Umbilical cord (tissue), 2 donors: Measurements from ENCODE around the gene ABCG1. TPM values are rescaled to one million over a fixed set of nuclear protein-coding genes. Genes with fewer than 3 reads are reported as not detected.
A peak's percentile ranks its signal among the peaks of the same experiment; 100 is the strongest.

Source experiments
- DNase-seq: peaks from one replicate; pipeline ENCODE4 v3.0.0-alpha.2; 2015; ENCODE audit warnings: low spot score
- total RNA-seq: library from RNA; depleted of rRNA; stranded (reverse); fragments of >200 nt; gene quantifications from one replicate; pipeline ENCODE4 v1.2.3, GENCODE V29; 2014; ENCODE audit warnings: low replicate concordance; ENCODE audit not compliant: insufficient read depth

ABCG1 gene
- total RNA-seq, 1 donor from 2014 or later, result 6.5 TPM

GRCh38 chr21:42304556-42305454, 85.9 kb downstream of the ABCG1 start:
- no peak for DNase-seq

- DNase-seq, result no peak
Measured at GRCh38 chr21:42305707-42306147, 86.8 kb downstream of the ABCG1 start.

- no peak for DNase-seq
Measured at GRCh38 chr21:42306366-42307035, 87.6 kb downstream of the ABCG1 start.

GRCh38 chr21:42307106-42307505, 88.2 kb downstream of the ABCG1 start:
- no peak for DNase-seq

GRCh38 chr21:42308161-42308913, 89.4 kb downstream of the ABCG1 start:
- no peak for DNase-seq

GRCh38 chr21:42308914-42309752, 90.2 kb downstream of the ABCG1 start:
- DNase-seq, result no peak

- DNase-seq, result peak; percentile 22
Measured at GRCh38 chr21:42309753-42310213, 90.8 kb downstream of the ABCG1 start.

GRCh38 chr21:42310411-42311001, 91.6 kb downstream of the ABCG1 start:
- DNase-seq, result peak; percentile 11

GRCh38 chr21:42311160-42311559, 92.2 kb downstream of the ABCG1 start:
- DNase-seq, result no peak

GRCh38 chr21:42311816-42312625, 93.1 kb downstream of the ABCG1 start:
- DNase-seq, result no peak

GRCh38 chr21:42312626-42313104, 93.7 kb downstream of the ABCG1 start:
- DNase-seq, result no peak

- no peak for DNase-seq
Measured at GRCh38 chr21:42313501-42313969, 94.6 kb downstream of the ABCG1 start.

- DNase-seq, result no peak
Measured at GRCh38 chr21:42314616-42315295, 95.8 kb downstream of the ABCG1 start.

GRCh38 chr21:42315296-42315891, 96.5 kb downstream of the ABCG1 start, which contains the start of gene TFF3:
TSS of gene TFF3 (minus strand) at chr21:42315409. CDS start at chr21:42315374, 35 bp downstream.
- DNase-seq, result peak; percentile 37

GRCh38 chr21:42316891-42317290, 98.0 kb downstream of the ABCG1 start:
- no peak for DNase-seq

- DNase-seq, result no peak
Measured at GRCh38 chr21:42317341-42317741, 98.4 kb downstream of the ABCG1 start.

- DNase-seq, result no peak
Measured at GRCh38 chr21:42317826-42318746, 99.1 kb downstream of the ABCG1 start.
